HG03196 (cell line): Measurements from ENCODE around the gene ZNF653.
"Not testable (repeated sequence)": the region's sequence is repeated elsewhere in the genome, so short reads cannot be mapped to it uniquely, and the experiment has no call there.

Experiments used
- ATAC-seq: cut with Tn5 transposase; IDR thresholded peaks from one replicate; pipeline ENCODE4 v1.9.1; 2021; ENCODE audit not compliant: unreplicated experiment

The ZNF653 gene

DNA sequence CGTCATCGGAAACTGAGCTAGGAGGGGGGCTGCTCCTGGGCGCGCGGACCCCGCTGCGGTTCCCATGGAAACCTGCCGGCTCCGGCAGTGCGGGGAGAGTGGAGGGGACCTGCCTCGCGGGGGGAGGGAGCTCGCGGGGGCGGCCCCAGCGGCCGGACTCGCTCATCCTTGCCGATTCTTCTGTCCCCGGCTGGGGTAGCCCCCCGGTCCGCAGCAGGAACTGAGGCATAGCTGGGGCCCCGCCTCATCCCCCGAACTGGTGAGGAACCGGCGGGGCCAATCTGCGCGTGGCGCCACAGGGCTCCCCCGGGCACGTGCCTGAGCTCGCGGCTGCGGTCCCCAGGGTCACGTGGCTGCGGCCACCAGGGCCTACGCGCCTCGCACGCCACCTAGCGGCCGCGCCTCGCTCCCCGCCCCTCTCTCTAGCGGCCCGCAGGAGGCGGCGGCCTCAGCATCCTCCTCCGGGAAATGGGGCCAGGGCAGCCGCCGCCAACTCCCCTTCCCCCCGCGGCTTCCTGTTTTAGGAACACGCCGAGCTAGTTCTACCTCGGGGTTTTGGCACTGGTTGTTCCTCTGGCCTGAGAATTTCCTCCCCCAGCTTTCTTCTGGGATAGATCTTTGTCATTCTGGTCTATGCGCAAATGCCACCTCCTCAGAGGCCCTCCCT, 23.1 kb downstream of the ZNF653 start:
- ATAC-seq = peak; percentile 46

- ATAC-seq = peak; percentile 46
Measured at GRCh38 chr19:11481534-11482383, 23.9 kb downstream of the ZNF653 start.

- ATAC-seq = no peak
Measured at GRCh38 chr19:11480715-11481533, 24.7 kb downstream of the ZNF653 start, which contains the start of gene ELAVL3. Gene ELAVL3 (minus strand): TSS chr19:11481046. CDS start chr19:11480608, 438 bp downstream.

GRCh38 chr19:11479898-11480714, 25.5 kb downstream of the ZNF653 start:
- no peak for ATAC-seq

DNA sequence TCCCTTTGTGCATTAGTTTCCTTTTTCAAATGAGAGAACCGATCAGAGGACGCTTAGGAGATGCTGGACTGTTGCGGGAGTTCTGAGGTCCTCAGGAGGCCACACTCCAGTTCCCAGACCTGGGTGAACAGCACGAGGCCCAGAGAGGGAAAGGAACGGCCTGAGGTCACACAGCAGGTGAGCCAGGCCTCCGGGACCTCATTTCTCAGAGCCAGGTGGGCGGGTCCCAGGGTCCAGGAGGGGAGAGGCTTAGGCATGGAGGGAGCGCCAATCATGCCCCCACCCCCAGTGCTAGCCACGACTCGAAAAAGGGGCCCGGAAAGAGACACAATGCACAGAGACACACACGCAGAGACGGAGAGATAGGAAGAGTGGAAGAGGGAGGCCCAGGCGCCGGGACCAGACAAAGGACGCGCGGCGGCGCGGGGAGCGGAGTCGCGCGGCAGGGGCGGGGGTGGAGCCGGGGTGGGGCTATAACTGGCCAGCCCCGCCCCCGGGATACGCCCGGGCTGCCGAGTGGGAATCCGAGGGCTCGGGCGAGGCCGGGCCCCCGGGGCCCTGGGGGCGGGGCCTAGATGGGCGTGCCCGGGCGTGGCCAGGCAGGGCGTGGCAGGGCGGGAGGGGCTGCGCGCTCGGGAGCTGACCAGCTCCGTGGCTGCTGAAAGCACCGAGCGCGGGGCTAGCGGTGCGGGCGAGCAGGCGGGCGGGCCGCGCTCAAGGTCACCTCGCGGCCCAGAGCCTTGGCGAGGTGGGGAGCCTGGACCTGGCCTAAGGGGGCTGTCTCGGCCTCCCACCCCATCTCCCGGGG, 26.3 kb downstream of the ZNF653 start:
- no peak for ATAC-seq

DNA sequence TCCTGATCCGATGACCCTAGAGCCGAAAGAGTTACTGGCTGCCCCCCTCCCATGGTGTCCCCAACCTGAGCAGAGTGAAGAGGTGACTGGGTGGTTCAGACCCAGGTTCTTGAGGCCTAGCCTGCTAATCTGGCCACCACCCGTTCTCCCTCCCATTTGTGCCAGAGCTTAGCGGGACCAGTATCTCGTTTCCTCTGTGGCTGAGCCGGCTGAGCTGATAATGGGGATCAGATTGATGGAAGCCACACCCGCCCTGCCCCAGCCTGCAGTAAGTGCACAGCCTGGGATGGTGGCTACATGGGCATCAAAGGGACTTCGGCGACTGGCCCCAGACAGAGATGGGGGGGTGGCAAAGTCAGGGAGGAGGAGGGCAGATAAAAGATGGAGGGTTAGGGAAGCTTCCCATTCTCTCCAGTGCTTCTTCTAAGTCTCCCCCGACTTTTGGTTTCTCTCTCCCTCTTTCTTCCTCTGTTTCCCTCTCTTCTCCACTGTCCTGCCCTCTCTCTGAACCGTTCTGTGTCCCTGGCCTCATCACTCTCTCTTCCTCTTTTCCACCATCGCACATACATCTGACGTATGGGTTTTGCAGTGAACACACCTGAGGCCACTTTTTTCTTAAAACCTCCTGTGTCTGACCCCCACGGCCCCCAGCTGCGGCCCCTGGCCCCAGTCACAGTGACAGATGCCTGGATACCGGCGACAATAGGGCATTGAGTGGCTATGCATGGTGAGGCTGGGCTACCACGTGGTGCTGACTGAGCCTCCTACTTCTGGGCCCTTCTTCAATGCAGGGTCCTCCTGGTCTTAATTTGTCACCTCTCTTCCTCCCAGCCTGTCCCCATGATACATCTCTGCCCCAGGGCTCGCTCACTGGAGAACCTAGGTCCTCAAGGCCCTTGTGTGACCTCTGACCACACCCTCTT, 27.2 kb downstream of the ZNF653 start:
- ATAC-seq = no peak

DNA sequence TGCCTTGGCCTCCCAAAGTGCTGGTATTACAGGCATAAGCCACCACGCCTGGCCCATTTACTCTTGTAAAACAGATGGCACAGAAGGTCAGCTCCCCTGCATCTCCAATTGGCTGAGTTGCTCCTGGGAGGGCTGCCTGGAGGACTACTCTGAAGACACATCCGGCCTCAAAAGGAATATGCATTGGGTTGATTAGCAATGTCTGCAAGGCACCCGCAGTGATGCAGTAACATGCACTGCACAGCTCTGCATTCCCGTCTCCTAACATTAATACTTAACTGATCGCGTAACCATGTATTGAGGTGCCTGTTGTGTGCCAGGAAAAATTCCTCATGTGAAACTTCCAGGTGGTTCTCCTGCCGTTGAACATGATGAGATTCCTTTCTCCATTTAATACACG, 29.8 kb downstream of the ZNF653 start:
- ATAC-seq = no peak

- not testable (repeated sequence) for ATAC-seq
Measured at GRCh38 chr19:11475343-11475742, 30.3 kb downstream of the ZNF653 start.

- no peak for ATAC-seq
Measured at GRCh38 chr19:11473725-11474124, 31.9 kb downstream of the ZNF653 start.

DNA sequence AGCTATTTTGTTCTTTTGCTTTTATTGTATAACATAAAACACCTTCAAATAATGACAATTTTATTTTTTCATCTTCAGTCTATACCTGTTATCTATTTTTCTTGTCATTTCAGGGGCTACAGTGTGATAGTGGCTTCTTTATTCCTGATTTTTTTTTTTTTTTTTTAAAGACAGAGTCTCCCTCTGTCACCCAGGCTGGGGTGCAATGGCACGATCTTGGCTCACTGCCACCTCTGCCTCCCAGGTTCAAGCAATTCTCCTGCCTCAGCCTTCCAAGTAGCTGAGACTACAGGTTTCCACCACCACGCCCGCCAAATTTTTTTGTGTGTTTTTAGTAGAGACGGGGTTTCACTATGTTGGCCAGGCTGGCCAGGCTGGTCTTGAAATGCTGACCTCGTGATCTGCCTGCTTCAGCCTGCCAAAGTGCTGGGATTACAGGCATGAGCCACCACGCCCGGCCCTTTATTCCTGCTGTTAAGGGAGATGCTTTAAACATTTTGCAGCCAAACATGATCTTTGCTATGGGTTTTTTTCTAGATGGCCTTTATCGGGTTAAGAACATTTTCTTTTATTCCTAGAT, 37.3 kb downstream of the ZNF653 start:
- ATAC-seq = not testable (repeated sequence)

GRCh38 chr19:11465600-11465999, 40.0 kb downstream of the ZNF653 start:
- ATAC-seq = no peak

GRCh38 chr19:11464333-11465265, 41.0 kb downstream of the ZNF653 start:
- no peak for ATAC-seq

DNA sequence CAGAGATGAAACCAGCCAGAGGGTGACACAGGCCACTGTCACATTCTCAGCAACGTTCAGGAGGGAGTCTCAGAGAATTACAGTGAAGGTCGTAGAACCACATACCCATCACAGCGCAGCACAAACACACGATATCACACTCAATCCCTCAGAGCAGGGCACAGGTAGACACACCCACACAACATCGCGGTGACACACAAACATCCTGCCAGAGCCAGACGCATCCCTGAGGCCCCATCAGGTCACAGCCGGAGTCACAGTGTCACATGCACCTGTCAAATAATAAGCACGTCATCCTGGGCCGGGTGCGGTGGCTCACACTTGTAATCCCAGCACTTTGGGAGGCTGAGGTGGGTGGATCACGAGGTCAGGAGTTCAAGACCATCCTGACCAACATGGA, 42.2 kb downstream of the ZNF653 start:
- ATAC-seq = no peak

DNA sequence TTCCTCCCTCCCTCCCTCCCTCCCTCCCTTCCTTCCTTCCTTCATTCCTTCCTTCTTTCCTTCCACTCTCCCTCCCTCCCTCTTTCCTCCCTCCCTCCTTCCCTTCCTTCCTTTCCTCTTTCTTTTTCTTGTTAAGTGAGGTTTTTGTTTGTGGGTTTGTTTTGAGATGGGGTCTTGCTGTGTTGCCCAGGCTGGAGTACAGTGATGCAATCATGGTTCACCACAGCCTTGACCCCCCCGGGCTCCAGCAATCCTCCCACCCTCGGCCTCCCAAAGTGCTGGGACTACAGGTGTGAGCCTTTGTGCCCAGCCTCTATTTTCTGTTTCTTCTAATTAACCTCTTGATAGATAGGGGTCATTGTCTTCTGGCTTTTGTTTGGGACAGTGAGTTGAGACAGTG, 44.2 kb downstream of the ZNF653 start:
- ATAC-seq = no peak

- ATAC-seq = no peak
Measured at GRCh38 chr19:11460207-11460606, 45.4 kb downstream of the ZNF653 start.

DNA sequence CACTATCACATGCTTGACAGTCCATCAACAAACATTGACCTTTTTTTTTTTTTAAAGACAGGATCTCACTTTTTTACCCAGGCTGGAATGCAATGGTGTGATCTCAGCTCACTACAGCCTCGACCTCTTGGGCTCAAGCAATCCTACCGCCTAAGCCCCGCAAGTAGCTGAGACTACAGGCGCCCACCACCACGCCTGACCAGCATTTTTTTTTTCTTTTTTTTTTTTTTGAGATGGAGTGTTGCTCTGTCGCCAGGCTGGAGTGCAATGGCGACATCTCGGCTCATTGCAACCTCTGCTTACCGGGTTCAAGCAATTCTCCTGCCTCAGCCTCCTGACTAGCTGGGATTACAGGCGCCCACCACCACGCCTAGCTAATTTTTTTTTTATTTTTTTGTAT, 46.7 kb downstream of the ZNF653 start:
- not testable (repeated sequence) for ATAC-seq

DNA sequence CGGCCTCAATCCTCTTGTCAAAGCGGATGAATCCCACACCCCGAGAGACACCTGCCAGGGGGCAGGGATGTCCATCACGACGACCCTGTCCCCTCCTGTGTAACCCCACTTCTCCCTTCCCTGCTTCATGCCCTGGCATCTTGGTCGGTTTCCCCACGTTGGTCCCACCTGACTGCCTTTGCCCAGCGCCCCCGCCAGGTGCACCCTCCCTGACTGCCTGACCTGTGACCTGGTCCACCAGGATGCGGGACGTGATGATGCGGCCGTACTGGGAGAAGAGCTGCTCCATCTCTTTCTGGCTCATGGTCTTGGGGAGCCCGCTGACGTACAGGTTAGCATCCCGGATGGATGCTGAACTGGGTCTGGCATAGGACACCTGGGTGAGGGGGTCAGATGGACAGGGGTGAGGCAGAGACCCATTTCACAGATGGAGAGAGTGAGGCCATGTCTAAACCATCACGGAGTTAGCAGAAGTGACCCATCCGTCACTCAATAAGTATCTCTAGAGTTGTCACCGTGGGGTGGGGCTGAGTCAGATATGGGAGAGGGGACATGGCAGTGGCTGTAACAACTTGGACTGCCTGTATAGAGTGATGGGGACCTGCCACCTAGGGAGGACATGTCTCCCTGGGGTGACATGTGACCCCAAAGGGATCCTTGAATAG, 47.3 kb downstream of the ZNF653 start:
- no peak for ATAC-seq
